ENCODE results near the gene CALCOCO1. TPM values are rescaled to one million over a fixed set of nuclear protein-coding genes. Genes with fewer than 3 reads are reported as not detected.

The CALCOCO1 gene, protein sequence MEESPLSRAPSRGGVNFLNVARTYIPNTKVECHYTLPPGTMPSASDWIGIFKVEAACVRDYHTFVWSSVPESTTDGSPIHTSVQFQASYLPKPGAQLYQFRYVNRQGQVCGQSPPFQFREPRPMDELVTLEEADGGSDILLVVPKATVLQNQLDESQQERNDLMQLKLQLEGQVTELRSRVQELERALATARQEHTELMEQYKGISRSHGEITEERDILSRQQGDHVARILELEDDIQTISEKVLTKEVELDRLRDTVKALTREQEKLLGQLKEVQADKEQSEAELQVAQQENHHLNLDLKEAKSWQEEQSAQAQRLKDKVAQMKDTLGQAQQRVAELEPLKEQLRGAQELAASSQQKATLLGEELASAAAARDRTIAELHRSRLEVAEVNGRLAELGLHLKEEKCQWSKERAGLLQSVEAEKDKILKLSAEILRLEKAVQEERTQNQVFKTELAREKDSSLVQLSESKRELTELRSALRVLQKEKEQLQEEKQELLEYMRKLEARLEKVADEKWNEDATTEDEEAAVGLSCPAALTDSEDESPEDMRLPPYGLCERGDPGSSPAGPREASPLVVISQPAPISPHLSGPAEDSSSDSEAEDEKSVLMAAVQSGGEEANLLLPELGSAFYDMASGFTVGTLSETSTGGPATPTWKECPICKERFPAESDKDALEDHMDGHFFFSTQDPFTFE
- total RNA-seq, result 89.5 and 101 TPM in 2 replicates
- long read RNA-seq, partial matches to known transcripts, result 1 of 4 reads
- long read RNA-seq, other reads (novel, unspliced or antisense), result 2 of 4 reads

DNA sequence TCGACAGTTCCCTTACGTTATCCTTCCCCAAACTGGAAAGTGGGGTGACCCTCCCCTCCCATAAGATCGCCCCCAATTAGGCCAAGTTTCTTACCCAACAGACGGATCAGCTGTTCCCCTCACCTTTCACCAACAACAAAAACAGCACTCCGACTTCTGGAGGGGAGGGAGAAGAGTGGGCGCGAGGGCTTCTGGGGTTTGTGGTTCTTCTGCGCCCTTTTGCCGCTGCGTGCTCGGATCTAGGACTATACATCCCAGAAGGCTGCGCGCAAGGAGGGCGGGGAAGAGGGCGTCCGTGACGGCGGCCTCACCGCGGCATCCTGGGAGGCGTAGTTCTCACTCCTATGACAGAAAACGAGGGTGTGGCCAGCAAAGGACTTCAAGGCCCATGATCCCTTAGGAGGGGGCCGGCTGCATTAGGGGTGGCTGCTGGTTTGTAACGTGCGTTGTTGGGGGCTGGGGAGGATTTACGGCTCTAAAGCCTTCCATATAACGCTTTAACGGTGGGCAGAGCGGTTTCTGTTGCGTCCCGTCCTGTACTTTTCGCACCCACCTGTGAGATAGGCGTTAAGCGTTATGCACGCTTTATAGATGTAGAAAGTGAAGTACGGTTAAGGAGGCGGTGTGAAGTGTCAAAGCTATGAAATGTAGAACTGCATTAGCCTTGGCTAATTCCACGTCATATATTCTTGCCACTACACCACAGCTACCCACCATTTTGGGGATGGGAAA, at the start of gene CALCOCO1:
Gene CALCOCO1 (minus strand): TSS at position 143 of the 732 bp plus-strand sequence. CDS start 2,210 bp downstream, outside the sequence.
- peaks cover 12% of the 10 kb centered on the region for H3K27me3 Mint-ChIP-seq
- peak within 1 kb of the TSS; percentile 93 for H3K27ac Mint-ChIP-seq
- H3K4me1 Mint-ChIP-seq (ENCODE audit: low read depth), result peaks cover 10% of the 10 kb centered on the region
- H3K36me3 Mint-ChIP-seq (ENCODE audit: insufficient read depth), result peaks cover 5% of the 10 kb centered on the region
- H3K4me3 Mint-ChIP-seq (ENCODE audit: low read depth), result peak within 1 kb of the TSS; percentile 99
- DNase-seq (ENCODE audit: low spot score, unreplicated experiment), result peak; percentile 85
- TF ChIP-seq, protein P1, sequence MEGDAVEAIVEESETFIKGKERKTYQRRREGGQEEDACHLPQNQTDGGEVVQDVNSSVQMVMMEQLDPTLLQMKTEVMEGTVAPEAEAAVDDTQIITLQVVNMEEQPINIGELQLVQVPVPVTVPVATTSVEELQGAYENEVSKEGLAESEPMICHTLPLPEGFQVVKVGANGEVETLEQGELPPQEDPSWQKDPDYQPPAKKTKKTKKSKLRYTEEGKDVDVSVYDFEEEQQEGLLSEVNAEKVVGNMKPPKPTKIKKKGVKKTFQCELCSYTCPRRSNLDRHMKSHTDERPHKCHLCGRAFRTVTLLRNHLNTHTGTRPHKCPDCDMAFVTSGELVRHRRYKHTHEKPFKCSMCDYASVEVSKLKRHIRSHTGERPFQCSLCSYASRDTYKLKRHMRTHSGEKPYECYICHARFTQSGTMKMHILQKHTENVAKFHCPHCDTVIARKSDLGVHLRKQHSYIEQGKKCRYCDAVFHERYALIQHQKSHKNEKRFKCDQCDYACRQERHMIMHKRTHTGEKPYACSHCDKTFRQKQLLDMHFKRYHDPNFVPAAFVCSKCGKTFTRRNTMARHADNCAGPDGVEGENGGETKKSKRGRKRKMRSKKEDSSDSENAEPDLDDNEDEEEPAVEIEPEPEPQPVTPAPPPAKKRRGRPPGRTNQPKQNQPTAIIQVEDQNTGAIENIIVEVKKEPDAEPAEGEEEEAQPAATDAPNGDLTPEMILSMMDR (IDR thresholded peaks at IDR 0.05; ENCODE audit: unreplicated experiment), result no peak
- no peaks in the 10 kb centered on the region for H3K9me3 Mint-ChIP-seq (ENCODE audit: low read depth)

DNA sequence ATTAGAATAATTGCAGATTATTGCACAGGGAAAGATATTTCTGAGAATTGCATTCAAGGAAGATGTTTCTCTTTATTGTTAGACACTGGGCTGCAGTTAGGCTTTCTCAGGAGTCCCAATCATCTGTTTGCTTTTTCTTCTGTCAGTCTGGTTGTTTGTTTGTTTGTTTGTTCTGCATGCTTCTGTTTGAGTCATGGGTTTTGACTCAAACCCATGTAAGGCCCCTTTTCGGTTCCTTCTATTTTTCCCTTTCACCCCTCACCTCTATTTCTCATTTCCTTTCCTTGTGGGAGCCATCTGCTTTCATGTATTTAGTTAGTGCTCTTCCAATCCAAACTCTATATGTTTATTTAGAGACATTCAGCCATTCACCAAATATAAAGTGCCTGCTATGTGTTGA, 49.6 kb upstream of the CALCOCO1 start:
- no peaks in the 10 kb centered on the region for H3K36me3 Mint-ChIP-seq (ENCODE audit: insufficient read depth)
- TF ChIP-seq, protein P1 (IDR thresholded peaks at IDR 0.05; ENCODE audit: unreplicated experiment), result no peak
- peaks cover 3% of the 10 kb centered on the region for H3K4me1 Mint-ChIP-seq (ENCODE audit: low read depth)
- no peak for DNase-seq (ENCODE audit: low spot score, unreplicated experiment)
- H3K27ac Mint-ChIP-seq, result no peak overlapping the region
- H3K9me3 Mint-ChIP-seq (ENCODE audit: low read depth), result no peaks in the 10 kb centered on the region
- H3K27me3 Mint-ChIP-seq, result peaks cover 62% of the 10 kb centered on the region
- no peak overlapping the region for H3K4me3 Mint-ChIP-seq (ENCODE audit: low read depth)

DNA sequence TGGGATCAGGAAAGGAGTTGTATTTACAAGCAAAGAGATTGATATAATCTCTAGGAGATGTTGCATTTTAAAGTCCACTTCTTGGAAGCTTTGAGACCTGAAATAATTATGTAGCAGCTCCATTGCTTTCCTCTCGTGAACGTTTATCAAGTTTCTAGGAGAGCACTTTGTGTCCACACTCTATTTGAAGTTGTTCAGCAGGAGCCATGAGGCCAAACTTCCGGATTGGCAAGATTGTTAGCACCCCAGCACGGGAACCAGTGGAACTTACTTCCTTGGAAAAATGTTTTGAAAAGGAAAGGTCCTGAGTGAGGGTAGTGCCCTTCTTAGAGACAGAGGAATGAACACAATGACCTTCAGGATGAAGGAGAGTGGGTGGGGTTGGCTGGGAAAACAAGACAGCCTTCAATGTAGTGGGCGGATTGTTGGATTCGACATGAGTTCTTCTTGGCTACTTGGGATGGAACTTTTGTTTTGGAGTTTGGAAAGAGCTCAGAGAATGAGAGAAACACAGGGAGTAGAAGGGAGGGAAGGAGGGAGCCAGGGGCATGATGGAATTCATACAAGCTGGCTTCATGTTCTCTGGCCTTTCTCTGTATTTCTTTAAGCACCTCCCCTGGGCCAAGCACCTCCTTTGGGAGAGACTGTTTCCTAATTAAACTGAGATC, 48.4 kb upstream of the CALCOCO1 start:
- TF ChIP-seq, protein P1 (IDR thresholded peaks at IDR 0.05; ENCODE audit: unreplicated experiment), result no peak
- Mint-ChIP-seq H3K27ac (no peak overlapping the region), H3K9me3 (ENCODE audit: low read depth) (no peaks in the 10 kb centered on the region), H3K27me3 (peaks cover 60% of the 10 kb centered on the region), H3K36me3 (ENCODE audit: insufficient read depth) (no peaks in the 10 kb centered on the region), H3K4me1 (ENCODE audit: low read depth) (peaks cover 3% of the 10 kb centered on the region), H3K4me3 (ENCODE audit: low read depth) (no peak overlapping the region)
- no peak for DNase-seq (ENCODE audit: low spot score, unreplicated experiment)

DNA sequence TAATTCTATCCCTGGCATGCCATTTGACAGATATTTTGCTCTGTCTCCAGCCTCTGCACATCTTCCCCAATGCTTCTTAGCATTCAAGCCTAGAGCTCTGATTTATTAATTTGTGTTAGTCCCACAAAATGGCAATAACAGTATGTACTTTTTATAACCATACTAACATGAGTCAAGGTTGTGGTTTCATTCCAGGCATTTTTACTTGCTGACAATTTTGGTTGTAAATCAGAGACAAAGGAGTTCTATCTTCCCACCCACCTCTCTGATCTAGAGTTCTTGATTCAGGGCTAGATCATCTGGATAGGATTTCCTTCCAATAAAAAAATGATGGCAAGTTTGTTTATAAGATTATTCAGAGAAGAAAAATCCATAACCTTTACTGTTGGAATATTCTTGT, 43.0 kb upstream of the CALCOCO1 start:
- TF ChIP-seq, protein P1 (IDR thresholded peaks at IDR 0.05; ENCODE audit: unreplicated experiment), result no peak
- Mint-ChIP-seq H3K27me3 (peaks cover 77% of the 10 kb centered on the region), H3K27ac (no peak overlapping the region), H3K9me3 (ENCODE audit: low read depth) (no peaks in the 10 kb centered on the region), H3K36me3 (ENCODE audit: insufficient read depth) (no peaks in the 10 kb centered on the region), H3K4me1 (ENCODE audit: low read depth) (no peaks in the 10 kb centered on the region), H3K4me3 (ENCODE audit: low read depth) (no peak overlapping the region)
- no peak for DNase-seq (ENCODE audit: low spot score, unreplicated experiment)
